NB4 (cell line): Measurements from ENCODE around the gene ABHD17A.

Source experiments
- MYC ChIP-seq: IDR thresholded peaks from 2 replicates; pipeline ENCODE4 v1.6.1; 2011; ENCODE audit warnings: low read depth, low read length
- TF ChIP-seq, protein P1 (sequence below): IDR thresholded peaks from one replicate; pipeline ENCODE4 v1.5.1; 2012; ENCODE audit warnings: low read depth, low read length

DNA sequence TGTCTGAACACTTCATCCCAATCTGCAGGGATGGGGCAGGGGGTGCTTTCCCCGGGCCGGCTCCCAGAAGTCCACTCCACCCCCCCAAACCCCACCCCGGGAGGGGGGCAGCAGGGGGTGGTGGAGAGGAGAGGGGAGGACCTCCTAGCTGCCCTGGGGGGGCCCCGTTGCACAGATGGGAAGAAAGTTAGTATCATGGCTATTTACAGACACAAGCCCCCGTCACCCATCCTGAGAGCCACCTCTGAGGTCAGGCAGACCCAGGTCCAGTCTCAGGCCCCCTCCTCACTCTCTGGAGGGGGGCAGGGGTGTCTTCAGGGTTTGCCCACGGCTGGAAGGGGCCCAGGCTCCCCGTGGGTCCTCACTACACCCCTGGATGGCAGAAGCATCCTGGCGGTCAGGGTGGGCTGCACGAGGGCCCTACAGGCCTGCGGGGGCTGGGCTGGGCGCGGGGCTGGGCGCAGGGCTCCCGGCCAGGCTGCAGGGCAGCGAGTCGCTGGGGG, 31.2 kb downstream of the ABHD17A start:
- TF ChIP-seq, protein P1, sequence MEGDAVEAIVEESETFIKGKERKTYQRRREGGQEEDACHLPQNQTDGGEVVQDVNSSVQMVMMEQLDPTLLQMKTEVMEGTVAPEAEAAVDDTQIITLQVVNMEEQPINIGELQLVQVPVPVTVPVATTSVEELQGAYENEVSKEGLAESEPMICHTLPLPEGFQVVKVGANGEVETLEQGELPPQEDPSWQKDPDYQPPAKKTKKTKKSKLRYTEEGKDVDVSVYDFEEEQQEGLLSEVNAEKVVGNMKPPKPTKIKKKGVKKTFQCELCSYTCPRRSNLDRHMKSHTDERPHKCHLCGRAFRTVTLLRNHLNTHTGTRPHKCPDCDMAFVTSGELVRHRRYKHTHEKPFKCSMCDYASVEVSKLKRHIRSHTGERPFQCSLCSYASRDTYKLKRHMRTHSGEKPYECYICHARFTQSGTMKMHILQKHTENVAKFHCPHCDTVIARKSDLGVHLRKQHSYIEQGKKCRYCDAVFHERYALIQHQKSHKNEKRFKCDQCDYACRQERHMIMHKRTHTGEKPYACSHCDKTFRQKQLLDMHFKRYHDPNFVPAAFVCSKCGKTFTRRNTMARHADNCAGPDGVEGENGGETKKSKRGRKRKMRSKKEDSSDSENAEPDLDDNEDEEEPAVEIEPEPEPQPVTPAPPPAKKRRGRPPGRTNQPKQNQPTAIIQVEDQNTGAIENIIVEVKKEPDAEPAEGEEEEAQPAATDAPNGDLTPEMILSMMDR = no peak
- no peak for TF ChIP-seq MYC
